ENCODE data around the gene IFITM5.

GRCh38 chr11:252666-253065, 46.7 kb downstream of the IFITM5 start:
- TF ChIP-seq CTCF (IDR thresholded peaks at IDR 0.05) (no peak), POLR2A (IDR thresholded peaks at IDR 0.05) (no peak), EP300 (IDR thresholded peaks at IDR 0.05) (no peak)

All from ovary (tissue), 3 donors.